Nephron progenitor cell (in vitro differentiated cells): Measurements from ENCODE around the gene ACSF3.
A peak's percentile ranks its signal among the peaks of the same experiment; 100 is the strongest.

Experiments
- DNase-seq: peaks from one replicate; pipeline ENCODE4 v3.0.0; 2021
- H3K27ac Mint-ChIP-seq: 2 replicates; pipeline ENCODE4 v1.8.0; 2021; ENCODE audit warnings: mild to moderate bottlenecking, moderate library complexity, mixed read lengths
- H3K27me3 Mint-ChIP-seq: 2 replicates; pipeline ENCODE4 v1.8.0; 2021; ENCODE audit warnings: mild to moderate bottlenecking, low read depth, mixed read lengths; ENCODE audit not compliant: poor library complexity
- H3K36me3 Mint-ChIP-seq: 2 replicates; pipeline ENCODE4 v1.8.0; 2021; ENCODE audit warnings: low read depth, mixed read lengths
- H3K4me1 Mint-ChIP-seq: 2 replicates; pipeline ENCODE4 v1.8.0; 2021; ENCODE audit warnings: mixed read lengths
- H3K4me3 Mint-ChIP-seq: 2 replicates; pipeline ENCODE4 v1.8.0; 2021; ENCODE audit warnings: mild to moderate bottlenecking, moderate library complexity, mixed read lengths
- H3K9me3 Mint-ChIP-seq: 2 replicates; pipeline ENCODE4 v1.8.0; 2021; ENCODE audit warnings: mild to moderate bottlenecking, moderate library complexity, mixed read lengths
- TF ChIP-seq, protein P1 (sequence below): fragments of 200-600 bp; sonication (generic); IDR thresholded peaks from 2 replicates; pipeline ENCODE4 v1.5.0; 2021; ENCODE audit warnings: antibody characterized with exemption

Gene ACSF3

DNA sequence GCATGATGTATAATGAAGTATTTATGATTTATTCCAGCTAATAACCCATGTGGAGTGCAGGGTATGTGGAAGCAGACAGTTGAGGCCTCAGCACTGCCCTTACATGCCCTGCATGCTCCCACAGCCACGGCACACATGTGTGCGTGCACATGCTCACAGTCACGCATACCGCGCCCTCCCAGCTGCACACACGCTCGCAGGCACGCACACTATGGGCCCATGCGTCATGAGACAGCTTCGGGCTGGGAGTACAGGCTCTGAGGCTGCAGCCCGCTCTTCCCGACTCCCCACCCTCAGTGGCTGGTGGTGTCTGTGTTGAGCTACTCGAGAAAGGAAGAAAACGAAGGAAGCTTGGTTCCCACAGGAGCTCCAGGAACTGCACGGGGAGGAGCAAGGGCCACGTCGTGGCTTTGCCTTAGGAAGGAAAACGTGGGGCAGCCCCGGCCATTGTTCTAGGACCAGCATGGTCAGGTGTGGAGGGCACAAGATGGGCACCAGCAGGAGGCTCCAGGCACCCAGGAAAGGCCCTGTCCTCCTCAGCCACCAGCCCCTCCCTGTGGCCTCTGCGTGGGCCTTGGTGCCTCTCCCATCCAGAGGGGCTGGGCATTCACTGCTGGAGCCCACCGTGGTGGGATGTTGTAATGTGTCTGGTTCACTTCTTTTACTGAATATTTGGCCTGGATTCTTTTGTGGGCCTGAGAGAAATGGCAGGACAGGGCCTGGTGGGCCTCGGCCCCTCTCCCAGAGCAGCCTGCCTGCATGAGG is 50.4 kb downstream of the ACSF3 start:
- Mint-ChIP-seq H3K4me3 (no peak overlapping the region), H3K4me1 (no peaks in the 10 kb centered on the region), H3K27ac (peak overlapping the region; percentile 40), H3K27me3 (peaks cover 5% of the 10 kb centered on the region), H3K36me3 (peaks cover 31% of the 10 kb centered on the region), H3K9me3 (peaks cover 6% of the 10 kb centered on the region)
- DNase-seq = no peak
- TF ChIP-seq, protein P1, sequence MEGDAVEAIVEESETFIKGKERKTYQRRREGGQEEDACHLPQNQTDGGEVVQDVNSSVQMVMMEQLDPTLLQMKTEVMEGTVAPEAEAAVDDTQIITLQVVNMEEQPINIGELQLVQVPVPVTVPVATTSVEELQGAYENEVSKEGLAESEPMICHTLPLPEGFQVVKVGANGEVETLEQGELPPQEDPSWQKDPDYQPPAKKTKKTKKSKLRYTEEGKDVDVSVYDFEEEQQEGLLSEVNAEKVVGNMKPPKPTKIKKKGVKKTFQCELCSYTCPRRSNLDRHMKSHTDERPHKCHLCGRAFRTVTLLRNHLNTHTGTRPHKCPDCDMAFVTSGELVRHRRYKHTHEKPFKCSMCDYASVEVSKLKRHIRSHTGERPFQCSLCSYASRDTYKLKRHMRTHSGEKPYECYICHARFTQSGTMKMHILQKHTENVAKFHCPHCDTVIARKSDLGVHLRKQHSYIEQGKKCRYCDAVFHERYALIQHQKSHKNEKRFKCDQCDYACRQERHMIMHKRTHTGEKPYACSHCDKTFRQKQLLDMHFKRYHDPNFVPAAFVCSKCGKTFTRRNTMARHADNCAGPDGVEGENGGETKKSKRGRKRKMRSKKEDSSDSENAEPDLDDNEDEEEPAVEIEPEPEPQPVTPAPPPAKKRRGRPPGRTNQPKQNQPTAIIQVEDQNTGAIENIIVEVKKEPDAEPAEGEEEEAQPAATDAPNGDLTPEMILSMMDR = no peak

GRCh38 chr16:89144681-89145080 is 51.0 kb downstream of the ACSF3 start:
- TF ChIP-seq, protein P1 = no peak
- Mint-ChIP-seq H3K4me1 (no peaks in the 10 kb centered on the region), H3K27me3 (peaks cover 5% of the 10 kb centered on the region), H3K9me3 (peaks cover 11% of the 10 kb centered on the region), H3K4me3 (no peak overlapping the region), H3K27ac (no peak overlapping the region), H3K36me3 (peaks cover 37% of the 10 kb centered on the region)
- no peak for DNase-seq

DNA sequence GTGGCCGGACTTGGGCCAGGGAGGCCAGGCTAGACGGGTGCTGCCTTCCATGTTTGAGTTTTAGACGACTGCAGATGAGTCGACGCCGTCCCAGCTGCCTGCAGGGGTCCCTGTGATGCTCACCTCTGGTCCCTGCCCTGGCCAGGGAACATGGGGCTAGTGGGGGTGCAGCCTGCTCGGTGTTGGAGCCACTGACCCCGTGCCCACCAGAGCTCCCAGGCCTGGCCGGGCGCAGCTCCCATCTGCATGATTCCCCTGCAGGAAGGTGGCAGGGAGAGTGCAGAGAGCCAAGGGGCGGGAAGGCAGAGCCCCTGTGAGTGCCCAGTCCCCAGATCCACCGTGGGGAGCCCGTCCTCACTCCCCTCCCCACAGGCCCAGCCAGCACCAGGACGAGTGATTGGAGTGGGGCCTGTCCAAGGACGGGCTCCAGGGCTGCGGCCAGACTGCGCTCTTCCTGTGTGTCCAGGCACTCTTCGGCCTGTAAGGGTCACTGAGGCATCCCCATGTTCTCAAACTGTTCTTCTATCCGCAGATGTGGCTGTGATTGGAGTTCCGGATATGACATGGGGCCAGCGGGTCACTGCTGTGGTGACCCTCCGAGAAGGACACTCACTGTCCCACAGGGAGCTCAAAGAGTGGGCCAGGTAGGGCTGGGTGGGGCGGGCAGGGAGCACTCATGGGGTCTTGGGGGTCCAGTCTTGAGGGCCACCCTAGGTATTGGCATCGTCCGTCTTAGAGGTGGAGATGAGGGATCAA is 51.9 kb downstream of the ACSF3 start:
- Mint-ChIP-seq H3K4me3 (no peak overlapping the region), H3K36me3 (peaks cover 44% of the 10 kb centered on the region), H3K27me3 (peaks cover 5% of the 10 kb centered on the region), H3K4me1 (no peaks in the 10 kb centered on the region), H3K27ac (no peak overlapping the region), H3K9me3 (peaks cover 11% of the 10 kb centered on the region)
- no peak for DNase-seq
- TF ChIP-seq, protein P1 = no peak

- H3K27me3 Mint-ChIP-seq = peaks cover 5% of the 10 kb centered on the region
- DNase-seq = no peak
- H3K27ac Mint-ChIP-seq = no peak overlapping the region
- TF ChIP-seq, protein P1 = no peak
- no peaks in the 10 kb centered on the region for H3K4me1 Mint-ChIP-seq
- H3K9me3 Mint-ChIP-seq = peaks cover 11% of the 10 kb centered on the region
- no peak overlapping the region for H3K4me3 Mint-ChIP-seq
- peaks cover 52% of the 10 kb centered on the region for H3K36me3 Mint-ChIP-seq
Observed at GRCh38 chr16:89146211-89147005, 52.8 kb downstream of the ACSF3 start.

GRCh38 chr16:89147085-89147817 is 53.6 kb downstream of the ACSF3 start:
- Mint-ChIP-seq H3K4me1 (no peaks in the 10 kb centered on the region), H3K27me3 (peaks cover 5% of the 10 kb centered on the region), H3K9me3 (peaks cover 11% of the 10 kb centered on the region), H3K36me3 (peaks cover 58% of the 10 kb centered on the region), H3K27ac (no peak overlapping the region), H3K4me3 (no peak overlapping the region)
- DNase-seq = no peak
- TF ChIP-seq, protein P1 = no peak
